ENCODE results near the gene IQCE.

- no peak for TF ChIP-seq CTCF (IDR thresholded peaks at IDR 0.05; ENCODE audit: low read length)
- no peak for TF ChIP-seq EZH2phosphoT487 (IDR thresholded peaks at IDR 0.05; ENCODE audit: low read length)
Measured at GRCh38 chr7:2617325-2617905, 58.6 kb downstream of the IQCE start.

All from MM.1S (cell line).